K562 (cell line): Measurements from ENCODE around the gene SFI1. TPM values are rescaled to one million over a fixed set of nuclear protein-coding genes. Genes with fewer than 3 reads are reported as not detected.
A peak's percentile ranks its signal among the peaks of the same experiment; 100 is the strongest.

Source experiments
- ATAC-seq: fragments of 200-7000 bp; cut with Tn5 transposase; 3 replicates; pipeline ENCODE4 v1.9.1; 2020; ENCODE audit warnings: moderate library complexity
- BruUV-seq: library from RNA; stranded (reverse); fragments of 400-500 nt; replicated peaks from 2 replicates; lab custom pipeline; 2021; lab: Mats Ljungman, UMichigan
- CTCF ChIA-PET: fragments of 300-600 bp; formaldehyde crosslinking; extraction: SDS; loops from one replicate; lab custom pipeline; 2021; ENCODE audit warnings: low intra/inter-chr PET ratio; lab: Yijun Ruan, JAX
- POLR2A ChIA-PET: fragments of 300-600, 350-650 bp; sonication (Branson Sonifier 250); formaldehyde crosslinking; extraction: SDS; loops from one replicate; lab custom pipeline; 2021; ENCODE audit warnings: antibody characterized with exemption, inconsistent platforms; lab: Yijun Ruan, JAX
- DNase-seq, 4 experiments: peaks; one replicate each; pipeline versions ENCODE4 v3.0.0 to v3.0.0-alpha.2; 2011 to 2018; ENCODE audit warnings: low spot score in 3 of 4, mixed read lengths in 3 of 4; ENCODE audit errors: extremely low read depth in 1 of 4
- FAIRE-seq: peaks from 2 replicates; lab custom pipeline; 2011; peaks lifted over from hg19 to GRCh38; lab: Jason Lieb, UNC
- H2AFZ ChIP-seq: 2 replicates; pipeline ENCODE4 v1.6.0; 2011; ENCODE audit warnings: low read depth, low read length, control low read depth, inconsistent platforms
- H3K27ac ChIP-seq: fragments of 200-600 bp; 3 replicates; pipeline ENCODE4 v1.8.0; 2011; ENCODE audit warnings: low read depth, mild to moderate bottlenecking, control low read depth, inconsistent platforms, low read length, moderate library complexity, mixed read lengths; ENCODE audit errors: extremely low read depth
- H3K27me3 ChIP-seq, 2 experiments: fragments of 300-600 bp in 1 of 2; 2 replicates in 1 of 2; 3 replicates in 1 of 2; pipeline versions ENCODE4 v1.6.0 to v1.8.0; 2011; ENCODE audit warnings: inconsistent platforms in 2 of 2, low read length in 2 of 2, mild to moderate bottlenecking in 1 of 2, mixed read lengths in 1 of 2, moderate library complexity in 1 of 2; ENCODE audit not compliant: control insufficient read depth in 2 of 2, insufficient read depth in 2 of 2
- H3K36me3 ChIP-seq: fragments of 300-600 bp; 3 replicates; pipeline ENCODE4 v1.8.0; 2011; ENCODE audit warnings: mild to moderate bottlenecking, low read length, inconsistent platforms; ENCODE audit not compliant: control insufficient read depth, insufficient read depth
- H3K4me1 ChIP-seq, 2 experiments: fragments of 200-600 bp in 1 of 2; replicated peaks in 1 of 2; 2 replicates in 1 of 2; 3 replicates in 1 of 2; pipeline versions ENCODE4 v1.5.1 to v1.8.0; 2011; ENCODE audit warnings: inconsistent platforms in 2 of 2, low read length in 2 of 2, mild to moderate bottlenecking in 1 of 2, mixed read lengths in 1 of 2, moderate library complexity in 1 of 2; ENCODE audit not compliant: control insufficient read depth in 2 of 2, insufficient read depth in 2 of 2
- H3K4me2 ChIP-seq: 2 replicates; pipeline ENCODE4 v1.6.1; 2011; ENCODE audit warnings: low read length, control low read depth, inconsistent platforms, mixed read lengths; ENCODE audit not compliant: insufficient read depth
- H3K4me3 ChIP-seq: fragments of 200-600 bp; sonication (generic), shearing (Covaris generic); 2 replicates; pipeline ENCODE4 v1.5.1; 2016; ENCODE audit warnings: control low read depth, inconsistent platforms
- H3K79me2 ChIP-seq: fragments of 200-600 bp; 3 replicates; pipeline ENCODE4 v1.8.0; 2011; ENCODE audit warnings: low read length, inconsistent platforms; ENCODE audit not compliant: control insufficient read depth, insufficient read depth
- H3K9ac ChIP-seq, 2 experiments: 2 replicates each; pipeline versions ENCODE4 v1.6.0 to v1.6.1; 2011; ENCODE audit warnings: low read depth in 2 of 2, low read length in 2 of 2, control low read depth in 1 of 2, inconsistent platforms in 1 of 2, mild to moderate bottlenecking in 1 of 2, mixed read lengths in 1 of 2; ENCODE audit not compliant: insufficient read depth in 1 of 2
- H3K9me1 ChIP-seq: one replicate; pipeline ENCODE4 v1.6.0; 2011; ENCODE audit warnings: inconsistent platforms, mild to moderate bottlenecking, low read length, moderate library complexity; ENCODE audit not compliant: control insufficient read depth, insufficient read depth
- H3K9me3 ChIP-seq: replicated peaks from 2 replicates; pipeline ENCODE4 v1.5.1; 2011; ENCODE audit warnings: low read depth, low read length, inconsistent platforms; ENCODE audit not compliant: control insufficient read depth, insufficient read depth
- H4K20me1 ChIP-seq: replicated peaks from 2 replicates; pipeline ENCODE4 v1.6.1; 2011; ENCODE audit warnings: low read length, inconsistent platforms, mixed read lengths; ENCODE audit not compliant: control insufficient read depth, insufficient read depth
- ARID2 ChIP-seq: fragments of 450-650 bp; IDR thresholded peaks from 2 replicates; pipeline ENCODE4 v1.6.1; 2017; ENCODE audit warnings: antibody characterized with exemption, mild to moderate bottlenecking
- BRF1 ChIP-seq: IDR thresholded peaks from 3 replicates; pipeline ENCODE4 v1.6.1; 2011; ENCODE audit warnings: borderline replicate concordance, mild to moderate bottlenecking; ENCODE audit not compliant: insufficient read length; ENCODE audit errors: extremely low read depth
- CBX5 ChIP-seq: IDR thresholded peaks from 2 replicates; pipeline ENCODE4 v1.6.1; 2014; ENCODE audit warnings: low read depth, borderline replicate concordance
- CEBPB ChIP-seq: fragments of 450-650 bp; IDR thresholded peaks from 2 replicates; pipeline ENCODE4 v1.6.1; 2016; ENCODE audit warnings: missing genetic modification characterization, missing compliant biosample characterization
- CEBPG ChIP-seq, 3 experiments: fragments of 200-800 bp in 1 of 3; sonication (Bioruptor generic) in 1 of 3; sonication (generic) in 1 of 3; formaldehyde crosslinking in 1 of 3; IDR thresholded peaks in 2 of 3; conservative IDR thresholded peaks in 1 of 3; 2 replicates each; pipeline versions ENCODE4 v1.6.1 to v1.8.0; 2016 to 2022; ENCODE audit warnings: missing compliant biosample characterization in 2 of 3, missing genetic modification characterization in 2 of 3, mild to moderate bottlenecking in 1 of 3, missing genetic modification reagents in 1 of 3
- E2F6 ChIP-seq, 2 experiments: IDR thresholded peaks; 2 replicates each; pipeline ENCODE4 v1.6.1; 2011; ENCODE audit warnings: borderline replicate concordance in 1 of 2, control low read depth in 1 of 2, low read depth in 1 of 2, low read length in 1 of 2, mild to moderate bottlenecking in 1 of 2, mixed read lengths in 1 of 2, moderate library complexity in 1 of 2; ENCODE audit not compliant: insufficient read depth in 1 of 2, insufficient read length in 1 of 2, poor library complexity in 1 of 2, severe bottlenecking in 1 of 2; ENCODE audit errors: extremely low read depth in 1 of 2
- EGR1 ChIP-seq: fragments of 450-650 bp; conservative IDR thresholded peaks from 2 replicates; pipeline ENCODE4 v1.6.1; 2017; ENCODE audit warnings: mild to moderate bottlenecking
- ELF2 ChIP-seq: fragments of 250-450 bp; sonication (Bioruptor Pico); IDR thresholded peaks from 2 replicates; pipeline ENCODE4 v1.5.0; 2021; ENCODE audit warnings: mild to moderate bottlenecking
- HNRNPK ChIP-seq: fragments of 200-400 bp; formaldehyde crosslinking; IDR thresholded peaks from one replicate; pipeline ENCODE4 v1.6.1; 2018; ENCODE audit warnings: mild to moderate bottlenecking, low read depth, low read length; ENCODE audit not compliant: poor library complexity, severe bottlenecking
- NCOA6 ChIP-seq: fragments of 450-650 bp; IDR thresholded peaks from 2 replicates; pipeline ENCODE4 v1.6.1; 2017; ENCODE audit warnings: mild to moderate bottlenecking
- NFRKB ChIP-seq: fragments of 450-650 bp; IDR thresholded peaks from 2 replicates; pipeline ENCODE4 v1.6.1; 2016; ENCODE audit warnings: low read depth
- NR0B1 ChIP-seq: fragments of 450-650 bp; IDR thresholded peaks from one replicate; pipeline ENCODE4 v1.6.1; 2018; ENCODE audit warnings: mild to moderate bottlenecking, moderate library complexity; ENCODE audit not compliant: partially characterized antibody
- RBM17 ChIP-seq: fragments of 200-400 bp; formaldehyde crosslinking; IDR thresholded peaks from 2 replicates; pipeline ENCODE4 v1.6.1; 2017; ENCODE audit warnings: low read depth, mild to moderate bottlenecking, low read length, borderline replicate concordance
- SMARCA5 ChIP-seq: fragments of 450-650 bp; IDR thresholded peaks from 2 replicates; pipeline ENCODE4 v1.6.1; 2016
- TBL1XR1 ChIP-seq, 2 experiments: IDR thresholded peaks; 2 replicates each; pipeline ENCODE4 v1.6.1; 2012; ENCODE audit warnings: improper control_type of control experiment in 2 of 2, low read length in 2 of 2, mild to moderate bottlenecking in 1 of 2
- TCF3 ChIP-seq: sonication (generic); formaldehyde crosslinking; IDR thresholded peaks from 2 replicates; pipeline ENCODE4 v1.4.0; 2020; ENCODE audit warnings: mild to moderate bottlenecking, missing genetic modification reagents
- XRCC3 ChIP-seq: fragments of 450-650 bp; IDR thresholded peaks from 2 replicates; pipeline ENCODE4 v1.6.1; 2017; ENCODE audit warnings: mild to moderate bottlenecking, moderate library complexity
- ZBTB26 ChIP-seq: fragments of 450-650 bp; formaldehyde crosslinking; IDR thresholded peaks from 2 replicates; pipeline ENCODE4 v1.4.0; 2022; ENCODE audit warnings: missing genetic modification characterization
- ZBTB8A ChIP-seq: fragments of 450-650 bp; IDR thresholded peaks from 2 replicates; pipeline ENCODE4 v1.6.1; 2018; ENCODE audit warnings: mild to moderate bottlenecking, moderate library complexity; ENCODE audit not compliant: partially characterized antibody
- WGBS: fragments of 100-300 bp; shearing (Covaris generic); methylation state at CpG from one replicate; pipeline ENCODE4 v1.1.6; 2016; ENCODE audit warnings: low coverage, mixed read lengths; ENCODE audit not compliant: insufficient coverage; ENCODE audit errors: missing lambda C conversion rate; 5-methylcytosine and 5-hydroxymethylcytosine counted together
- in situ Hi-C: fragments of 300-500 bp; cut with MboI; formaldehyde crosslinking; loops from 4 replicates; pipeline ENCODE4 v1.15.0; 2018; ENCODE audit warnings: inconsistent platforms, mixed read lengths
- intact Hi-C: fragments of 100-400 bp; cut with micrococcal nuclease; formaldehyde crosslinking; loops from 2 replicates; pipeline ENCODE4 v1.14.2; 2022
- polyA plus RNA-seq, 8 experiments: library from polyadenylated mRNA; depleted of rRNA in 4 of 8; stranded (reverse) in 5 of 8; unstranded in 3 of 8; fragments of >200 nt; fragmentation: Nextera tagmentation in 2 of 8; fragmentation: Illumina TruSeq in 1 of 8; extraction: Ambion mirVana in 2 of 8; extraction: Trizol in 1 of 8; gene quantifications; 2 replicates each; pipeline versions ENCODE4 v1.2.1 to v1.2.3, GENCODE V29; 2011 to 2014; ENCODE audit warnings: inconsistent platforms in 1 of 8, missing spikeins in 1 of 8
- total RNA-seq, 7 experiments: library from RNA; depleted of rRNA in 6 of 7; stranded (reverse); fragments of >200 nt in 6 of 7; fragmentation: Illumina TruSeq in 2 of 7; extraction: Trizol in 2 of 7; gene quantifications; 2 replicates each; pipeline versions ENCODE4 v1.2.1 to v1.2.3, GENCODE V29; 2011 to 2021; ENCODE audit warnings: low replicate concordance in 1 of 7

SFI1 gene
- total and polyA plus RNA-seq, 9 of the 15 experiments (the other 6 are each of a cell fraction or from before 2014, with no cell fraction given) = 3.0 to 25.6 (median 14.1) TPM

- FAIRE-seq (peak; percentile 62), ATAC-seq (peak; percentile 85), DNase-seq (peak; percentile 53 to 77 (median 62))
- intact Hi-C loops (loop anchor here (2.0 kb wide), 1 partner anchor 17 kb away; no protein-coding TSS in a partner anchor), in situ Hi-C loops (no loop called here)
- Histone ChIP-seq H3K4me1 (peaks cover 9 to 32% of the 10 kb centered on the region in 2 experiments), H3K4me3 (no peak overlapping the region), H3K9me3 (peaks cover 6% of the 10 kb centered on the region), H2AFZ (peak overlapping the region; percentile 26; the same call in 1 of the 2 replicates), H4K20me1 (no peaks in the 10 kb centered on the region), H3K27ac (peak overlapping the region; percentile 72), H3K9ac (peak overlapping the region in 1 of 2 experiments; percentile 63; a peak in 1 of 4 replicates), H3K79me2 (no peaks in the 10 kb centered on the region), H3K4me2 (peak overlapping the region; percentile 38), H3K9me1 (no peaks in the 10 kb centered on the region), H3K36me3 (peaks cover 22% of the 10 kb centered on the region), H3K27me3 (no peaks in the 10 kb centered on the region)
- 9% methylated on average over 3 of the region's 3 CpGs for WGBS
- POLR2A ChIA-PET = interaction anchor here (0.6 to 1.5 kb wide), 6 partner anchors 13 to 337 kb away, joined by 3 to 5 read pairs (median 4); no protein-coding TSS in a partner anchor
- BruUV-seq = no TSS peak
- CTCF ChIA-PET = no interaction called here
- TF ChIP-seq ELF2 (CRISPR knock-in tag) (no peak), RBM17 (no peak), TCF3 (CRISPR knock-in tag) (peak; percentile 66), EGR1 (peak; percentile 28; the same call in 1 of the 2 replicates), ZBTB8A (no peak), E2F6 (IDR thresholded peaks at IDR 0.05; ENCODE audit: borderline replicate concordance in 1 of 2, extremely low read depth in 1 of 2, insufficient read depth in 1 of 2, insufficient read length in 1 of 2, low read depth in 1 of 2, low read length in 1 of 2, poor library complexity in 1 of 2, severe bottlenecking in 1 of 2) (no peak), TBL1XR1 (IDR thresholded peaks at IDR 0.05; ENCODE audit: low read length in 2 of 2) (peak in 1 of 2 experiments; percentile 74; a peak in 2 of 4 replicates), NCOA6 (no peak), SMARCA5 (no peak), BRF1 (no peak), XRCC3 (no peak), CEBPB (peak; percentile 40; the same call in 1 of the 2 replicates), CEBPG (CRISPR knock-in tag; IDR thresholded peaks at IDR 0.05) (no peak), CEBPG (tag; conservative IDR thresholded peaks at IDR 0.05 in 1 of 2, IDR thresholded peaks at IDR 0.05 in 1 of 2) (no peak), ZBTB26 (no peak), NFRKB (no peak), ARID2 (no peak), CBX5 (no peak), NR0B1 (no peak), HNRNPK (no peak)
These were observed 89.0 kb downstream of the SFI1 start for GRCh38 chr22:31585161-31585859.
